ENCODE measurements around the gene SLC7A9.
"Not testable (repeated sequence)": the region's sequence is repeated elsewhere in the genome, so short reads cannot be mapped to it uniquely, and the experiment has no call there.

GRCh38 chr19:32787895-32788294 is 81.7 kb downstream of the SLC7A9 start:
- not testable (repeated sequence) for TF ChIP-seq POLR2A, CTCF, POLR2AphosphoS5 (IDR thresholded peaks at IDR 0.05)
